Ovary (tissue), 9 donors: ENCODE results near the gene ERC1. TPM values are rescaled to one million over a fixed set of nuclear protein-coding genes. Genes with fewer than 3 reads are reported as not detected.

Source experiments
- DNase-seq, 5 donors: peaks; one replicate each; pipeline ENCODE4 v3.0.0-alpha.2; 2019 to 2020
- H3K27ac ChIP-seq, 2 donors: fragments of 200-600 bp; one replicate each; pipeline versions ENCODE4 v1.5.1 to v1.8.0; 2019 to 2022
- H3K27me3 ChIP-seq: fragments of 200-600 bp; one replicate; pipeline ENCODE4 v1.8.0; 2022
- H3K36me3 ChIP-seq: fragments of 200-600 bp; sonication (generic); one replicate; pipeline ENCODE4 v1.5.1; 2019
- H3K4me1 ChIP-seq: one replicate; pipeline ENCODE4 v1.8.1; 2013; ENCODE audit warnings: mild to moderate bottlenecking, moderate library complexity; ENCODE audit not compliant: insufficient read depth
- H3K4me3 ChIP-seq: fragments of 200-600 bp; sonication (generic); one replicate; pipeline ENCODE4 v1.5.1; 2017
- H3K9me3 ChIP-seq, 2 donors: fragments of 200-600 bp in 1 of 2; sonication (generic) in 1 of 2; one replicate each; pipeline versions ENCODE4 v1.5.1 to v1.8.1; 2013 to 2019; ENCODE audit warnings: mild to moderate bottlenecking in 1 of 2, moderate library complexity in 1 of 2
- CTCF ChIP-seq, 3 donors: fragments of 450-650 bp in 2 of 3; fragments of 200-600 bp in 1 of 3; IDR thresholded peaks; one replicate each; pipeline versions ENCODE4 v1.5.1 to v1.8.0; 2016 to 2022; ENCODE audit warnings: antibody characterized with exemption in 3 of 3, mild to moderate bottlenecking in 1 of 3
- EP300 ChIP-seq: sonication (generic); formaldehyde crosslinking; IDR thresholded peaks from one replicate; pipeline ENCODE4 v1.6.1; 2017; ENCODE audit warnings: antibody characterized with exemption
- POLR2A ChIP-seq: fragments of 450-650 bp; IDR thresholded peaks from one replicate; pipeline ENCODE4 v1.6.1; 2017; ENCODE audit warnings: antibody characterized with exemption, mild to moderate bottlenecking, moderate library complexity
- WGBS, 3 donors: extraction: QIAGEN DNeasy Blood & Tissue Kit in 1 of 3; methylation state at CpG; one replicate each; pipeline versions ENCODE4 v1.1.5 to v1.1.7; 2013 to 2017; 5-methylcytosine and 5-hydroxymethylcytosine counted together
- intact Hi-C, 4 donors: fragments of 100-400 bp; cut with DNase I; formaldehyde crosslinking; loops; one replicate each; pipeline versions ENCODE4 v1.11.0 to v1.15.1; 2022 to 2023
- polyA plus RNA-seq, 2 donors: library from polyadenylated mRNA; stranded (reverse); fragments of 200-250 nt in 1 of 2; fragments of 350-450 nt in 1 of 2; fragmentation: Illumina TruSeq in 1 of 2; extraction: RNeasy Lipid Tissue Mini Kit (QIAGEN cat#74804) in 1 of 2; gene quantifications; one replicate each; pipeline ENCODE4 v1.2.3, GENCODE V29; 2013 to 2014
- total RNA-seq, 7 donors: library from RNA; depleted of rRNA in 2 of 7; stranded (reverse); fragments of >200 nt in 2 of 7; fragmentation: NEBNext Ultra II Directional in 3 of 7; extraction: Animal tissue kit (Norgen Biotek cat#: 25700) in 3 of 7; gene quantifications; one replicate each; pipeline versions ENCODE4 v1.1.0 to v1.2.4, GENCODE V29; 2016 to 2023
- donor health status: DM: no; HTN: no; CAD: no; lungs with moderate emphysema.
- donor health status: DM: no; HTN: no; CAD: no.
- donor health status: Bipolar disorder and iron deficiency.
- donor health status: DM: yes; HTN: yes; CAD: no.
- donor health status: DM: no; HTN: no; CAD: no.
- donor health status: DM: yes; HTN: yes; CAD: no.

ERC1 gene
- total and polyA plus RNA-seq, 9 donors: 10.4 to 65.2 (median 51.6) TPM

DNA sequence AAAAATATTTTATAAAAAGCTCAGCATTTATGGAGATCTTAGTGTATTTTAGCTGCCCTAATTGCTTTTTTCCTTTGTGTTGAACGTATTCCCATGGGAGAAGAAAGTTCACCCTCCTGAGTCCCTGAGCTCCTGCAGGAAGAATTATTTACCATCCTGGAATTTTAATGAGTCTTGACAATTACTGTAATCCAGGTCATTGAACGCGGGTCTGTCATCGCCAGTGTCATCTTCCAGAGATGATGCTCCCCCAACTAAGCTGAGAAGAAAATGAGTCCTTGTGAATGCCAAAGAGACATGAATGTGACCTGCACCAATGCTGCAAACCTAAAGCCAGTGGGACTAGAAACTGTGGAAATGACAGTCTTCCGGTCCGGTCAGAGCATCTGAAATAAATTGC is 473.9 kb downstream of the ERC1 start:
- Histone ChIP-seq H3K36me3 (no peaks in the 10 kb centered on the region), H3K27me3 (no peaks in the 10 kb centered on the region), H3K4me3 (no peak overlapping the region), H3K9me3 (no peaks in the 10 kb centered on the region), H3K27ac (no peak overlapping the region), H3K4me1 (no peaks in the 10 kb centered on the region)
- TF ChIP-seq POLR2A (no peak), CTCF (IDR thresholded peaks at IDR 0.05) (no peak), EP300 (no peak)
- no peak for DNase-seq
- intact Hi-C loops: no loop called here
- WGBS, 3 donors: 93 to 97% (median 96%) methylated on average over 6 of the region's 6 CpGs

- H3K27me3 ChIP-seq: no peaks in the 10 kb centered on the region
- no peaks in the 10 kb centered on the region for H3K9me3 ChIP-seq
- intact Hi-C loops: no loop called here
- DNase-seq: no peak
- no peak overlapping the region for H3K4me3 ChIP-seq
- H3K4me1 ChIP-seq: no peaks in the 10 kb centered on the region
- H3K36me3 ChIP-seq: no peaks in the 10 kb centered on the region
- 97 to 99% (median 97%) methylated on average over 11 of the region's 11 CpGs for WGBS, 3 donors
- no peak overlapping the region for H3K27ac ChIP-seq
- TF ChIP-seq CTCF (IDR thresholded peaks at IDR 0.05): no peak
- no peak for TF ChIP-seq POLR2A
- no peak for TF ChIP-seq EP300
These were observed 475.0 kb downstream of the ERC1 start for GRCh38 chr12:1465990-1466389.

DNA sequence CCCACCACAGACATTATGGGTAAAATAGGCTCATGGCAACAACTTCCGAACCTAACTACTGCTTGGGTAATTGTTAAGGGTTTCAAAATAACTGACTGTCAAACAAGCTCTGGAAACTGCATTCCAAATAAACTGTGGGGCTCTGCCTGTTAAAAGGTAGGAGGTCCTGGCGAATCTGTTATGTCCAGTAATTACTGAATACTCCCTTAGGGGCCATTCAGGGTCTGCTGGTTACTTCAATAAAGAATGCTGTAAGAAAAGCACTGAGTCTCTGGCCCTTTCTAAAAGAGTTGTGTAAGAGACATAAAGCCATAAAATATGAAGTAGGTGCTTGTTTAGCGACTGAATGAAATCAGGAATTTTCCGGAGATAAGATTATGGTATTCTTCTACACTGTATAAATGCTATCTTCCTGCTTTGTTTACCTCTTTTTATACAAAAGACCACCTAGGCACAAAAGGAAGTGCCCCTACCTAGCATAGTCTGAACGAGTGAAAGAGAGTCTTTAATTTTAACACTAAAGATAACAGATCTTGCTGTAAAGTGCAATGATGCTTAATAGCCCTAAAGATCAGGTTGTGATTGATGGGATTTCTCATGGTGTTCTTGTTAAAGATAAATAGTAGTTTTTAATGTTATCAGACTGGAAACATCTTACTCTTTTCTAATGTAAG is 475.6 kb downstream of the ERC1 start:
- WGBS, 3 donors: 83 to 87% (median 84%) methylated on average over 5 of the region's 5 CpGs
- DNase-seq: no peak
- H3K4me3 ChIP-seq: no peak overlapping the region
- no peaks in the 10 kb centered on the region for H3K4me1 ChIP-seq
- no peaks in the 10 kb centered on the region for H3K27me3 ChIP-seq
- H3K27ac ChIP-seq: no peak overlapping the region
- TF ChIP-seq EP300 (no peak), CTCF (IDR thresholded peaks at IDR 0.05) (no peak), POLR2A (no peak)
- H3K36me3 ChIP-seq: no peaks in the 10 kb centered on the region
- intact Hi-C loops: no loop called here
- no peaks in the 10 kb centered on the region for H3K9me3 ChIP-seq

GRCh38 chr12:1467710-1468109 is 476.7 kb downstream of the ERC1 start:
- H3K4me3 ChIP-seq: no peak overlapping the region
- DNase-seq: no peak
- no peaks in the 10 kb centered on the region for H3K27me3 ChIP-seq
- no peaks in the 10 kb centered on the region for H3K36me3 ChIP-seq
- no peaks in the 10 kb centered on the region for H3K4me1 ChIP-seq
- WGBS, 3 donors: 97 to 99% (median 97%) methylated on average over 11 of the region's 11 CpGs
- H3K9me3 ChIP-seq: no peaks in the 10 kb centered on the region
- no peak overlapping the region for H3K27ac ChIP-seq
- TF ChIP-seq EP300 (no peak), POLR2A (no peak), CTCF (IDR thresholded peaks at IDR 0.05) (no peak)
- intact Hi-C loops: no loop called here
